GM18499 (cell line): ENCODE data around the gene GREB1.

ENCODE experiments used
- ATAC-seq: cut with Tn5 transposase; IDR thresholded peaks from one replicate; pipeline ENCODE4 v1.9.1; 2021; ENCODE audit warnings: moderate number of reproducible peaks; ENCODE audit not compliant: insufficient read depth, unreplicated experiment

GREB1 gene

GRCh38 chr2:11533278-11534070 lies at the start of gene GREB1:
Gene GREB1, plus strand, starts transcription at chr2:11534045. Its CDS starts 22,570 bp downstream, at chr2:11556615.
- ATAC-seq = no peak

- ATAC-seq = no peak
These were observed 45.0 kb upstream of the GREB1 start for GRCh38 chr2:11488809-11489208.

DNA sequence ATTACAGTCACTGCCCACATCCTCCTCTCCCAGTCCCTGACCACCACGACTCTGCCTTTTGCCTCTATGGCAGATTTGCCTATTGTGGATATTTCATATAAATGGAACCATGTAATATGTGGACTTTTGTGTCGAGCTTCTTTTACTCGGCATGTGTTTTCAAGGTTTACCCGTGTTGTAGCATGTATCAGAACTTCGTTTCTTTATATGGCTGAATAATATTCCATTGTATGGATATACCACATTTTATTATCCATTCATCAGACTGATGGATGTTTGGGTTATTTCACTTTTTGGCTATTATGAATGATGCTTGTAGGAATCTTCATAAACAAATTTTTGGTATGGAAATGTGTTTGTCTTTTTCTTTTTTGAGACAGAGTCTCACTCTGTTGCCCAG lies 43.7 kb upstream of the GREB1 start:
- no peak for ATAC-seq

- ATAC-seq = no peak
These were observed 42.4 kb upstream of the GREB1 start for GRCh38 chr2:11491348-11491933.

DNA sequence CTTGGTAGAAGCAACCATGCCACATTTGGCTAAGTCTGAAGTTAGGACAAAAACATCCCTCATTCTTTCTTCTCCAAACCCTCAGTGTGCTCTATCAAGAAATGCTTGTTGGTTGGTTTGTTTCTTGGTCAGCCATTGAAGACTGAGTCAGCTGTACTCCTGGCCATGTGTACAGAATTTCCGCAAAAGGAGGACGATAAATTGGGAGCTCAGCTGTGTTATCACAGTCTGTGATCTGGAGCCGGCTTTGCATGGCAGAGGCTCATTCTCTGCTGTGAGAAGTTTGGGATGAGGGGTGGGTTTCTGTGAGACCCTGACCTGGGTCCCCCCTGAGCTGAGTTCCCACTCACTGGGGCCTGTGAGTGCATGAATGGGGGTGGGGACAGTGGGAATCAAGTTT lies 41.6 kb upstream of the GREB1 start:
- ATAC-seq = no peak

GRCh38 chr2:11492720-11493119 lies 41.1 kb upstream of the GREB1 start:
- no peak for ATAC-seq

GRCh38 chr2:11493282-11493681 lies 40.6 kb upstream of the GREB1 start:
- no peak for ATAC-seq

DNA sequence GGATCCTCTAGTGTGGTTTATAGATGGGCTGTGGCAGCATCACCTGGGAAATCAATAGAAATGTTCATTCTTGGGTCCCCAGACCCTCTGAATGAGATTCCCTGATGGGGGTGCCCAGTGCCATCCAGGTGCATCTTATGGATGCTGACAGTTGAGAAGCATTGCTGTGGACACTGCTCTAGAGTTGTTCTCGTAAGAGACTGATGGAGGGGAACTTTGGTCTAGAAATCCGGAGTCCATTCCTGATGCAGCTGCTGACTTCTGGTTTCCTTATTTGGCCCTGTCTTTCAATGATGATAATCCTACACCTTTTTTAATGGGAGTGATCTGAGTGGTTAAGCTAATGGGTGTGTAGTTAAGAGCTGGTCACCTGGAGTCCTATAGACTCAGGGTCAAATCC lies 39.5 kb upstream of the GREB1 start:
- no peak for ATAC-seq

DNA sequence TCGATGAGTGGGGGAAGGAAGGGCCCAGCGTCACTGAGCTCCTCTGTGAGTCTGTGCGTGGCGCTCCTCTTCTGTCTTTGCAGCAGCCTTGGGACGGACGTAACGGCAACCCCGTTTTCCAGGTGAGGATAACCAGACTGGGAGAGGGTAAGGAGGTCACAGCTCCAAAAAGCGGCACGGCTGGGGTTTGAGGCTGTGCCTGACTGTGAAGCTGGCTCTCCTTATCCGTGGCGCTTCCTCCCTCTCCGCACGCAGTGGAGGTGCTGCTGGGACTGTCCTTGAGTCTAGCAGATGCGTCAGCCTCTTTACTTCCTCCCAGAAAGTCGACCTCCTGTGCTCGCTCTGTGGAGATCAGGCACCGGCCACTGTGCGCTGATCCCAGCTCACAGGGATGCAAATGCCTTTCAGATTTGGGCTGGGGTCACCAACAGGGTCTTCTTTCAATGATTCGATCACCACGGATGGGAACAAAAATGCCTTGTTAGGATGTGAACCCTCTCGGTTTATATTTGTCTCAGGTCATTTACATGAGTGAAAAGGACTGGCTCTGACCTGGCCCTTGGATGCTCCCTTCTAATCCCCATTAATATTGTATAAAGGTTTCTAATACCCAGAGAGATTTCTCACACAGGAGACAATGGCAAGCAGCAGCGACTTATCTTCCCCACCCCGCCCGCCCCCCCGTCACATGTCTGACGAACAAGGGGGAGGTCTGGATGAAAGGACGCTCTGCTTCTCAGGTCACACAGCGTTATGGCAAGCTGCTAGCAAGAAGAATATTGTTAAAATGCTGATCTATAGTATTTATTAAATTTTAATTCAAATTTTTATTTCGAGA lies 37.8 kb upstream of the GREB1 start:
- no peak for ATAC-seq

DNA sequence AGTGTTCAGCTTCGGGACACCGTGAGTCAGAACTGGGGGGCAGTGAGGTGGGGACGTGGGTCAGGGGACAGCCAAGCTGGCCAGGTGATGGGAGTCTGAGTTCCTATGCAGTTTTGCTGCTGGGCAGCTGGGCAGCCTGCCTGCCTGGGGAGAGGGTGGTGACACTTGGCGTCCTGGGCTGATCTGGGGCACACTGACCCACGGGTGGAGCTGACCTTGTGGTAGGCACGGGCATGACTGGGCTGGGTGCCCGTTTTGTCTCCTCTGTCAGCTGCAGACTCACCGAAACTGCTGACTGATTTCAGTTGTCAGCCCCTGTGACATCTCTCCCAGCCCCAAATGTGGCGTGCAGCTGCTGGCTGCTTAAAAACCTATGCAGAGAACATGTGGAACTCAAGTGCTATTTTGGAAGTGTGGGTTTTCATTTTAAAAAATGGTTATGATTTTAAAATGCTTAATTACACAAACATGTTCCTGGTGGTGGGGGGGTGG lies 35.3 kb upstream of the GREB1 start:
- ATAC-seq = no peak

DNA sequence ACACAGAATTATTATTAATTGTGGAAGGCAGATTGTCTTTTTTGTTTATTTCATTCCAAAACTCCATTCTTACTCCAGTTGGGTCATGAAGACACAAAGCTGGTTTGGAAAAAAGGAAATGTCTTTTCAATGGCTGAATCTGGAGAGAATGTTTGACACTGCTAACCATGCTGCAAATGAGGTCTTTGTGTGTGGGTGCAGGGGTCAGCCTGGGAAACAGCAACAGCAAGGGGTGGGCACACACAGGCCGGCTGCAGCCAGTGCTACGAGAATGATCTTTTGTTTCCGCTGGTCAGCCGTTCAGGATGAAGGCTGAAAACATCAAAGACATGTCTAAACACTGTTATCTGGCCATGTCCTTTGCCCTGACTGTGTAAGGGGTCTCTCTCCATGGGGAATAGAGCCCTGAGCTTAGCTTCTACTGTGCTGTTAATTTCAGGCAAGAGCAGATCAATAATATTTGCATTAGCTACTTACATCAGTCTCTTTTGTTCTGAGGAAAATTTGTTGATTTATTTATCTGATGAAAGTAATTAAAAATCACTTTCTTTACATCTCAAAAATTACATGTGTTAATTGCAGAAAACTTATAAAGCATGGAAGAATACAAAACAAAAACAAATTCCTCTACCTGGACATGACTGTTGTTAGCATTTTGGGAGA lies 34.6 kb upstream of the GREB1 start:
- no peak for ATAC-seq

DNA sequence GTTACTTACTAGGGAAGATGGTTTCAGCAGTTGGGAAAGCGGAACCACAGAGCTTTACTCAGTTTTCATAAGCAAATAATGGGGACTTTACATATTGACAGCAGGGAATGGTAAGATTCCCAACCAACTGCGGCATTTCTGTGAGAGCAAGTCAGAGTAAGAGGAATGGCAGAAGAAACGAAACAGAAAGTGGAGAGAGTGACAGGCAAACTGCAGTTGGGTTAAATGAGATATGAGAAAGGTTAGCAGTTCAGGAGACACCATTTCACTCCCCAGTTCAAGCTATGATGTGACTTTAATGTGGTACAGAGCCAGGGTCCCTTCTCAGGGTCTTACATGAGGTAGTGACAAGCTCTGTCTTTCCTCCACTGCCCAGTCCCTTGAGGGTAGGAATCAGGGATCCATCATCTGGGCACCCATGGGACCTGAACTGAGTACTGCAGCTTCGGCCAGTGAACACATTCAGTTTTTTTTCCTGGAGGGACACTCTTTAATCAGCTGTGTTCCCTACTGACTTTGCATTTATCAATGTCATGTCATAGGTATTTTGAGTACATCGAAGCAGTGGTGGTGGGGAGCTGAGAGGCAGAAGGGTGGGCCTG lies 33.0 kb upstream of the GREB1 start:
- no peak for ATAC-seq

- ATAC-seq = no peak
These were observed 31.0 kb upstream of the GREB1 start for GRCh38 chr2:11502740-11503292.

- no peak for ATAC-seq
These were observed 30.4 kb upstream of the GREB1 start for GRCh38 chr2:11503354-11503927.

GRCh38 chr2:11505652-11506610 lies 27.9 kb upstream of the GREB1 start:
- no peak for ATAC-seq

DNA sequence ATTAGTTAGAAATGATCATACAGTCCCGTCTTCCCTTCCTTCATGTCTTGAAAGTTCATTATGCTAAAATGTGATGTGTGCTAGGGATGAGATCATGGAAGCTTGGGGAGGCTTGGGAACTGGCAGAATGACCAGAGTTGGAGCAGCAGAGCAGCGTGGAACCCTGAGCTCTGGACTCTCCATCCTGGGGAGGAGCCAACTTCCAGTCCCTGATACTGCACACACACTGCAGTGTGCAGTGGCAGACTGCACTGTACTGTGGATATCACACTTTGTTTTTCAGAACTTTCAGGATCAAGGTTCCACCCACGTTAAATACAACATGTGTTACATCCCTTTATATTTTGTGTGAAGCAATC lies 27.3 kb upstream of the GREB1 start:
- ATAC-seq = no peak

- no peak for ATAC-seq
These were observed 26.3 kb upstream of the GREB1 start for GRCh38 chr2:11507517-11507916.

- no peak for ATAC-seq
These were observed 25.6 kb upstream of the GREB1 start for GRCh38 chr2:11508279-11508678.
